Prostate gland (tissue), 2 donors: ENCODE results near the gene SLFN13. TPM values are rescaled to one million over a fixed set of nuclear protein-coding genes. Genes with fewer than 3 reads are reported as not detected.
A peak's percentile ranks its signal among the peaks of the same experiment; 100 is the strongest.

Experiments
- DNase-seq: peaks from one replicate; pipeline ENCODE4 v3.0.0-alpha.2; 2019; ENCODE audit warnings: low spot score
- H3K27ac ChIP-seq, 2 donors: fragments of 200-600 bp; sonication (generic); 2 replicates each; pipeline ENCODE4 v1.5.1; 2017 to 2019
- H3K27me3 ChIP-seq: fragments of 200-600 bp; sonication (generic); replicated peaks from 2 replicates; pipeline ENCODE4 v1.5.1; 2019; ENCODE audit not compliant: insufficient read depth
- H3K36me3 ChIP-seq, 2 donors: fragments of 200-600 bp; sonication (generic); 1 replicate in 1 of 2; 2 replicates in 1 of 2; pipeline versions ENCODE4 v1.5.1 to v1.8.1; 2017 to 2019
- H3K4me1 ChIP-seq: fragments of 200-600 bp; sonication (generic); replicated peaks from 2 replicates; pipeline ENCODE4 v1.5.1; 2019
- H3K4me3 ChIP-seq, 2 donors: fragments of 200-600 bp; sonication (generic); 2 replicates each; pipeline ENCODE4 v1.5.1; 2017 to 2019
- H3K9me3 ChIP-seq: fragments of 200-600 bp; sonication (generic); 2 replicates; pipeline ENCODE4 v1.5.1; 2017
- POLR2A ChIP-seq: fragments of 450-650 bp; IDR thresholded peaks from one replicate; pipeline ENCODE4 v1.6.1; 2016; ENCODE audit warnings: antibody characterized with exemption, mild to moderate bottlenecking
- POLR2AphosphoS5 ChIP-seq: sonication (generic); formaldehyde crosslinking; IDR thresholded peaks from one replicate; pipeline ENCODE4 v1.6.1; 2017; ENCODE audit warnings: antibody characterized with exemption
- WGBS: methylation state at CpG from one replicate; pipeline ENCODE4 v1.1.5; 2018; 5-methylcytosine and 5-hydroxymethylcytosine counted together
- intact Hi-C: fragments of 100-400 bp; cut with DNase I; formaldehyde crosslinking; loops from one replicate; pipeline ENCODE4 v1.14.2; 2022
- total RNA-seq, 2 donors: library from RNA; depleted of rRNA; stranded (reverse); fragments of >200 nt; gene quantifications; one replicate each; pipeline ENCODE4 v1.1.0, GENCODE V29; 2016
- TF ChIP-seq, protein P1 (sequence below), 4 experiments: fragments of 200-600 bp in 2 of 4; fragments of 450-650 bp in 2 of 4; sonication (generic) in 2 of 4; IDR thresholded peaks; 1 replicate in 3 of 4; 2 replicates in 1 of 4; pipeline ENCODE4 v1.5.1; 2016 to 2019; ENCODE audit warnings: antibody characterized with exemption in 4 of 4, mild to moderate bottlenecking in 2 of 4, moderate library complexity in 2 of 4

The SLFN13 gene
- total RNA-seq, 2 donors from 2014 or later = 4.1 to 10.5 TPM

DNA sequence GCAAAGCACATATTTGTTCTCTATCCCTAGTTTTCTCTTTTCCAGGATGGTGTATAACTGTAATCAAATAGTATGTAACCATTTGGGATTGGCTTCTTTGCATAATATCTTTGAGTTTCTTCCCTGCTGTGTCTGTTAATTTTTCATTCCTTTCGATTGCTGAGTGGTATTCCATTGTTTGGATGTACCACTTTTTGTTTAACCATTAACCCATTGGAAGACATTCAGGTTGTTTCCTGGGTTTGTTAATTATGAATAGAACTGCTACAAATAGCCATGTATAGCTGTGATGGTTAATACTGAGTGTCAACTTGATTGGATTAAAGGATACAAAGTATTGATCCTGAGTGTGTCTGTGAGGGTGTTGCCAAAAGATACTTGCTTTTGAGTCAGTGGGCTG is 4.6 kb upstream of the SLFN13 start:
- TF ChIP-seq POLR2AphosphoS5 = no peak
- Histone ChIP-seq H3K9me3 (no peaks in the 10 kb centered on the region), H3K27me3 (peaks cover 6% of the 10 kb centered on the region), H3K36me3 (no peaks in the 10 kb centered on the region), H3K4me1 (no peaks in the 10 kb centered on the region), H3K4me3 (no peak overlapping the region), H3K27ac (no peak overlapping the region)
- WGBS = 44% methylated on average over 1 of the region's 1 CpG
- DNase-seq = no peak
- intact Hi-C loops = no loop called here

DNA sequence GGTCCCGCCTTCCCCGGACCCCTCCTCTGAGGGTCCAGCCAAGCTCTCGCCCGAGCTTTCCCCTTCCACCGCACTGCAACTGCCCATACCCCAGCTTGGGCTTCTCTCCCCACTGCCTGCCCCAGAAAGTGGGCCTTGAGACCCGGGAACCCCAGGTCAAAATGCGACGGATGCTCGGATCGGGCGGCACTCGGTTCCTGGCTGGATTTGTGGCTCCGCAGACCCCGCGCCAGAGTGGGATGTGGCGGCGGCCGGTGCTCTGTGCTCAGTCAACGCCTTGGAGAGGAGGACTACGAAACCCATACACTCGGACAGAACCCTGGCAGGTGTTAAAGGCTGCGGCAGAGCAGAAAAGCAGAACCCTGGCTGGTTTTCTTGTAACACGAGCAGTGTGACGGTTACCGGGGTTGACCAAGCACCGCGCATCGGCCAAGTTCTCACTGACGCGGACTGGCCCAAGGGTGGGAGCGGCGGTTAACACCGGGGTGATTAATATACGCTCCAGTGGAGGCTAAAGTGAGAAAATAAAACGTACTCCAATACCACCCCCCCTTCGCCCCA is 885 bp upstream of the SLFN13 start:
- no peak for DNase-seq
- TF ChIP-seq POLR2AphosphoS5 = no peak
- TF ChIP-seq, protein P1, sequence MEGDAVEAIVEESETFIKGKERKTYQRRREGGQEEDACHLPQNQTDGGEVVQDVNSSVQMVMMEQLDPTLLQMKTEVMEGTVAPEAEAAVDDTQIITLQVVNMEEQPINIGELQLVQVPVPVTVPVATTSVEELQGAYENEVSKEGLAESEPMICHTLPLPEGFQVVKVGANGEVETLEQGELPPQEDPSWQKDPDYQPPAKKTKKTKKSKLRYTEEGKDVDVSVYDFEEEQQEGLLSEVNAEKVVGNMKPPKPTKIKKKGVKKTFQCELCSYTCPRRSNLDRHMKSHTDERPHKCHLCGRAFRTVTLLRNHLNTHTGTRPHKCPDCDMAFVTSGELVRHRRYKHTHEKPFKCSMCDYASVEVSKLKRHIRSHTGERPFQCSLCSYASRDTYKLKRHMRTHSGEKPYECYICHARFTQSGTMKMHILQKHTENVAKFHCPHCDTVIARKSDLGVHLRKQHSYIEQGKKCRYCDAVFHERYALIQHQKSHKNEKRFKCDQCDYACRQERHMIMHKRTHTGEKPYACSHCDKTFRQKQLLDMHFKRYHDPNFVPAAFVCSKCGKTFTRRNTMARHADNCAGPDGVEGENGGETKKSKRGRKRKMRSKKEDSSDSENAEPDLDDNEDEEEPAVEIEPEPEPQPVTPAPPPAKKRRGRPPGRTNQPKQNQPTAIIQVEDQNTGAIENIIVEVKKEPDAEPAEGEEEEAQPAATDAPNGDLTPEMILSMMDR (IDR thresholded peaks at IDR 0.05) = no peak

DNA sequence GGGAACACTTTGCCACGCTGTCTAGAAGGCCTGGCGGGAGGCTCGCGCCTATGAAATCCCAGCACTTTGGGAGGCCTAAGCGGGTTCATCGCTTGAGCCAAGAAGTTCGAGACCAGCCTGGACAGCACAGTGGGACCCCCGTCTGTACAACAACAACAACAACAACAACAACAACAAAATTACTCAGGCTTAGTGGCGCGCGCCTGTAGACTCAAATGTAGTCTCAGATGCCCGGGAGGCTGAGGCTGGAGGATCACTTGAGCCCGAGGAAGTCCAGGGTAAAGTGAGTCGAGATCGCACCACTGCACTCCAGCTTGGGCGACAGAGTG is 297 bp upstream of the SLFN13 start:
- Histone ChIP-seq H3K27ac (no peak overlapping the region), H3K4me1 (no peaks in the 10 kb centered on the region), H3K27me3 (peaks cover 6% of the 10 kb centered on the region), H3K36me3 (no peaks in the 10 kb centered on the region), H3K9me3 (no peaks in the 10 kb centered on the region), H3K4me3 (peak overlapping the region; percentile 35 to 38)
- WGBS = 28% methylated on average over 16 of the region's 16 CpGs
- intact Hi-C loops = no loop called here
- no peak for DNase-seq
- TF ChIP-seq POLR2AphosphoS5 (no peak), POLR2A (no peak)
- TF ChIP-seq, protein P1 (IDR thresholded peaks at IDR 0.05) = no peak

More for the DNA sequence above, 885 bp upstream of the SLFN13 start:
- Histone ChIP-seq H3K27ac (no peak overlapping the region), H3K4me3 (no peak overlapping the region), H3K9me3 (no peaks in the 10 kb centered on the region), H3K4me1 (no peaks in the 10 kb centered on the region), H3K27me3 (peaks cover 6% of the 10 kb centered on the region), H3K36me3 (no peaks in the 10 kb centered on the region)
- intact Hi-C loops = no loop called here
- WGBS = 10% methylated on average over 36 of the region's 36 CpGs

DNA sequence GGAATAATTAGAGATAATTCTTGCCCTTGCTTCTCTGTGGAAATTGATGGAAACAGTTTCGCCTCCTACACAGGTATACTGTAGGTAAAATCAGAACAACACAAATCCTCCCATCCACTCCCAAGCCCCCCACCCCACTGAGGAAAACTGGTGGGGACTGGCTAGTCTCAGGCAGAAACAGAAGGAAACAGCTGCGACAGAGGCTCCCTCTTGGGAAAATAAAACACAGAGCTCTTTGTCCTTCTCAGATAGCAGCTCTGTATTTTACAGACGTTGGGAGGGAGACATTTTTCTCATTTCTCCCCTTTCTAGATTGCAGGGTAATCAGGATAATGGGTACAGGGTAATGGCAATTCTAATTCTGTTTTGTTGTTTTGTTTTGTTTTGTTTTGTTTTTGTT is 1.1 kb downstream of the SLFN13 start:
- TF ChIP-seq, protein P1 (IDR thresholded peaks at IDR 0.05) = no peak
- TF ChIP-seq POLR2AphosphoS5 (no peak), POLR2A (no peak)
- no peaks in the 10 kb centered on the region for H3K36me3 ChIP-seq
- H3K4me1 ChIP-seq = no peaks in the 10 kb centered on the region
- no peak overlapping the region for H3K27ac ChIP-seq
- H3K9me3 ChIP-seq = no peaks in the 10 kb centered on the region
- 46% methylated on average over 3 of the region's 3 CpGs for WGBS
- peaks cover 6% of the 10 kb centered on the region for H3K27me3 ChIP-seq
- no peak for DNase-seq
- intact Hi-C loops = no loop called here
- no peak overlapping the region for H3K4me3 ChIP-seq

DNA sequence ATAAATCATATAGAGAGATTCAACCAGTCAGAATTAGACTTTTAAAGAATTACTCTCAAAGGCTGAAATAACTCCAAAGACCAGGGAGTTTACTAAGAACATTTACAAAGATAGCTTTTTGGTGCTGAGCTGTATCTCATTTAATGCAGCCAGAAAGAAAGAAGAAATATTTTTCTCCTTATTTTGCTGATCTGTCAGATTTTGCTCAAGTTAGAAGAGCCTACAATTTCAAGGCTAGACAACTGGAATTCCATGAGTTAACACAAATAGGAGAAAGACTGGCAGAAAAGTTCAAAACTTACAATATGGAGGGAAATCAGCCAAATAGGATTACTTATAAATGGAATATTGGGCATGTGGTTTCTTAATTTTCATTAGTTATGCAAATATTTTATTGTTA is 10.1 kb downstream of the SLFN13 start:
- no peak overlapping the region for H3K27ac ChIP-seq
- TF ChIP-seq, protein P1 (IDR thresholded peaks at IDR 0.05) = no peak
- no peak for TF ChIP-seq POLR2AphosphoS5
- no peak for TF ChIP-seq POLR2A
- H3K9me3 ChIP-seq = no peaks in the 10 kb centered on the region
- H3K4me1 ChIP-seq = no peaks in the 10 kb centered on the region
- no peak overlapping the region for H3K4me3 ChIP-seq
- H3K27me3 ChIP-seq = no peaks in the 10 kb centered on the region
- no peak for DNase-seq
- H3K36me3 ChIP-seq = no peaks in the 10 kb centered on the region
- intact Hi-C loops = no loop called here
